ENCODE measurements around the gene EML1. TPM values are rescaled to one million over a fixed set of nuclear protein-coding genes. Genes with fewer than 3 reads are reported as not detected.

Gene EML1
- total RNA-seq, 3 donors from 2014 or later (not counting 1 experiment from before 2014, with no cell fraction given) = not detected

GRCh38 chr14:99855271-99855670 is 62.1 kb downstream of the EML1 start:
- no peak for ATAC-seq
- DNase-seq = no peak
- H3K4me1 Mint-ChIP-seq = no peaks in the 10 kb centered on the region
- H3K4me3 ChIP-seq (ENCODE audit: low read length) = no peak overlapping the region
- no peaks in the 10 kb centered on the region for H3K36me3 Mint-ChIP-seq
- no peaks in the 10 kb centered on the region for H3K27me3 ChIP-seq (ENCODE audit: control insufficient read depth, insufficient read depth, low read length)
- TF ChIP-seq CTCF (IDR thresholded peaks at IDR 0.05) = no peak
- intact Hi-C loops (cut with micrococcal nuclease) = no loop called here
- no peak overlapping the region for H3K4me3 Mint-ChIP-seq
- no peak overlapping the region for H3K27ac Mint-ChIP-seq
- no peaks in the 10 kb centered on the region for H3K9me3 ChIP-seq (ENCODE audit: control insufficient read depth, insufficient read depth, low read length)
- no peaks in the 10 kb centered on the region for H3K4me1 ChIP-seq (ENCODE audit: control insufficient read depth, insufficient read depth, low read length)
- peaks cover 17 to 35% of the 10 kb centered on the region in 2 donors for H3K27me3 Mint-ChIP-seq (ENCODE audit: low read depth in 2 of 2)
- H3K36me3 ChIP-seq (ENCODE audit: control insufficient read depth, insufficient read depth, low read length) = no peaks in the 10 kb centered on the region
- no peak overlapping the region for H3K27ac ChIP-seq (ENCODE audit: low read length)
- H3K9me3 Mint-ChIP-seq = no peaks in the 10 kb centered on the region

GRCh38 chr14:99857551-99857950 is 64.3 kb downstream of the EML1 start:
- Histone ChIP-seq H3K4me3 (ENCODE audit: low read length) (no peak overlapping the region), H3K9me3 (ENCODE audit: control insufficient read depth, insufficient read depth, low read length) (no peaks in the 10 kb centered on the region), H3K27me3 (ENCODE audit: control insufficient read depth, insufficient read depth, low read length) (no peaks in the 10 kb centered on the region), H3K4me1 (ENCODE audit: control insufficient read depth, insufficient read depth, low read length) (no peaks in the 10 kb centered on the region), H3K36me3 (ENCODE audit: control insufficient read depth, insufficient read depth, low read length) (no peaks in the 10 kb centered on the region), H3K27ac (ENCODE audit: low read length) (no peak overlapping the region)
- intact Hi-C loops (cut with micrococcal nuclease) = no loop called here
- no peak for ATAC-seq
- WGBS (ENCODE audit: insufficient coverage) = 100% methylated on average over 1 of the region's 1 CpG
- no peaks in the 10 kb centered on the region for H3K36me3 Mint-ChIP-seq
- no peak overlapping the region for H3K27ac Mint-ChIP-seq
- H3K27me3 Mint-ChIP-seq (ENCODE audit: low read depth in 2 of 2) = peaks cover 16 to 42% of the 10 kb centered on the region in 2 donors
- H3K9me3 Mint-ChIP-seq = no peaks in the 10 kb centered on the region
- no peaks in the 10 kb centered on the region for H3K4me1 Mint-ChIP-seq
- no peak for DNase-seq
- H3K4me3 Mint-ChIP-seq = no peak overlapping the region
- TF ChIP-seq CTCF (IDR thresholded peaks at IDR 0.05) = no peak

GRCh38 chr14:99860219-99860618 is 67.0 kb downstream of the EML1 start:
- Mint-ChIP-seq H3K4me3 (no peak overlapping the region), H3K4me1 (no peaks in the 10 kb centered on the region), H3K36me3 (no peaks in the 10 kb centered on the region), H3K9me3 (no peaks in the 10 kb centered on the region), H3K27me3 (ENCODE audit: low read depth in 2 of 2) (peaks cover 13 to 32% of the 10 kb centered on the region in 2 donors), H3K27ac (no peak overlapping the region)
- WGBS (ENCODE audit: insufficient coverage) = 77% methylated on average over 4 of the region's 5 CpGs
- Histone ChIP-seq H3K27me3 (ENCODE audit: control insufficient read depth, insufficient read depth, low read length) (no peaks in the 10 kb centered on the region), H3K4me1 (ENCODE audit: control insufficient read depth, insufficient read depth, low read length) (no peaks in the 10 kb centered on the region), H3K36me3 (ENCODE audit: control insufficient read depth, insufficient read depth, low read length) (no peaks in the 10 kb centered on the region), H3K4me3 (ENCODE audit: low read length) (no peak overlapping the region), H3K27ac (ENCODE audit: low read length) (no peak overlapping the region), H3K9me3 (ENCODE audit: control insufficient read depth, insufficient read depth, low read length) (no peaks in the 10 kb centered on the region)
- intact Hi-C loops (cut with micrococcal nuclease) = no loop called here
- DNase-seq (no peak), ATAC-seq (no peak)
- no peak for TF ChIP-seq CTCF (IDR thresholded peaks at IDR 0.05)

- intact Hi-C loops (cut with micrococcal nuclease) = no loop called here
- 85% methylated on average over 2 of the region's 4 CpGs for WGBS (ENCODE audit: insufficient coverage)
- Mint-ChIP-seq H3K27me3 (ENCODE audit: low read depth in 2 of 2) (peaks cover 10 to 31% of the 10 kb centered on the region in 2 donors), H3K4me1 (no peaks in the 10 kb centered on the region), H3K36me3 (no peaks in the 10 kb centered on the region), H3K27ac (no peak overlapping the region), H3K9me3 (no peaks in the 10 kb centered on the region), H3K4me3 (no peak overlapping the region)
- Histone ChIP-seq H3K4me3 (ENCODE audit: low read length) (no peak overlapping the region), H3K27me3 (ENCODE audit: control insufficient read depth, insufficient read depth, low read length) (no peaks in the 10 kb centered on the region), H3K36me3 (ENCODE audit: control insufficient read depth, insufficient read depth, low read length) (no peaks in the 10 kb centered on the region), H3K4me1 (ENCODE audit: control insufficient read depth, insufficient read depth, low read length) (no peaks in the 10 kb centered on the region), H3K9me3 (ENCODE audit: control insufficient read depth, insufficient read depth, low read length) (no peaks in the 10 kb centered on the region), H3K27ac (ENCODE audit: low read length) (no peak overlapping the region)
- TF ChIP-seq CTCF (IDR thresholded peaks at IDR 0.05) = no peak
- DNase-seq (no peak), ATAC-seq (no peak)
These were observed 68.9 kb downstream of the EML1 start for GRCh38 chr14:99862136-99862535.

Data from natural killer cell (primary cell).